ENCODE data around the gene ITPA. TPM values are rescaled to one million over a fixed set of nuclear protein-coding genes. Genes with fewer than 3 reads are reported as not detected.

ITPA gene
- total and polyA plus RNA-seq, 2 of the 13 experiments (the other 11 are each of a cell fraction or from before 2014, with no cell fraction given) = 60.1 to 103 TPM

GRCh38 chr20:3248167-3248992 lies 39.1 kb downstream of the ITPA start (continued):
- no peak for TF ChIP-seq CSRNP2 (CRISPR knock-in tag; conservative IDR thresholded peaks at IDR 0.05; ENCODE audit: low read depth)
- TF ChIP-seq ARNT2 (CRISPR knock-in tag; IDR thresholded peaks at IDR 0.05; ENCODE audit: low read depth) = peak; percentile 40; the same call in 1 of the 2 replicates
- TF ChIP-seq ZNF350 (CRISPR knock-in tag; IDR thresholded peaks at IDR 0.05; ENCODE audit: borderline replicate concordance, low read depth) = peak; percentile 29; the same call in 1 of the 2 replicates
- 0 out of 2 replicates have a peak, but pooled peaks have one; percentile 45 for TF ChIP-seq ZHX1 (CRISPR knock-in tag; IDR thresholded peaks at IDR 0.05; ENCODE audit: low read depth)
- TF ChIP-seq SAP130 (CRISPR knock-in tag; IDR thresholded peaks at IDR 0.05; ENCODE audit: low read depth) = 0 out of 2 replicates have a peak, but pooled peaks have one; percentile 27
- TF ChIP-seq ZFP36L1 (CRISPR knock-in tag; IDR thresholded peaks at IDR 0.05) = peak; percentile 58; the same call in 1 of the 2 replicates
- peak; percentile 45; the same call in 1 of the 2 replicates for TF ChIP-seq YEATS2 (CRISPR knock-in tag; IDR thresholded peaks at IDR 0.05; ENCODE audit: borderline replicate concordance)
- 0 out of 2 replicates have a peak, but pooled peaks have one; percentile 30 for TF ChIP-seq SRY (CRISPR knock-in tag; IDR thresholded peaks at IDR 0.05)
- TF ChIP-seq RFX1 (IDR thresholded peaks at IDR 0.05) = no peak
- no peak for TF ChIP-seq TCF12 (IDR thresholded peaks at IDR 0.05)
- TF ChIP-seq TCF12 (CRISPR knock-in tag; IDR thresholded peaks at IDR 0.05) = no peak
- peak; percentile 22; the same call in 1 of the 2 replicates for TF ChIP-seq ZNF205 (CRISPR knock-in tag; IDR thresholded peaks at IDR 0.05)
- TF ChIP-seq ATF5 (CRISPR knock-in tag; IDR thresholded peaks at IDR 0.05; ENCODE audit: low read depth) = no peak
- peak; percentile 60 for TF ChIP-seq ZNF883 (CRISPR knock-in tag; IDR thresholded peaks at IDR 0.05; ENCODE audit: not compliant biosample characterization)
- no peak for TF ChIP-seq TCF7 (IDR thresholded peaks at IDR 0.05; ENCODE audit: low read depth)
- TF ChIP-seq ZBTB39 (CRISPR knock-in tag; IDR thresholded peaks at IDR 0.05) = no peak
- no peak for TF ChIP-seq MAZ (IDR thresholded peaks at IDR 0.05; ENCODE audit: borderline replicate concordance, low read depth, low read length)
- TF ChIP-seq MAZ (CRISPR knock-in tag; IDR thresholded peaks at IDR 0.05; ENCODE audit: low read depth) = peak; percentile 60; the same call in 1 of the 2 replicates
- no peak for TF ChIP-seq ZNF660 (CRISPR knock-in tag; IDR thresholded peaks at IDR 0.05; ENCODE audit: borderline replicate concordance, low read depth)
- TF ChIP-seq ZBTB7A (CRISPR knock-in tag; IDR thresholded peaks at IDR 0.05) = peak; percentile 31; the same call in 1 of the 2 replicates
- TF ChIP-seq ZNF101 (CRISPR knock-in tag; IDR thresholded peaks at IDR 0.05; ENCODE audit: borderline replicate concordance, low read depth) = no peak
- 0 out of 4 replicates have a peak, but pooled peaks of 1 of the 2 experiments have one; percentile 1 for TF ChIP-seq NR2F1 (CRISPR knock-in tag; IDR thresholded peaks at IDR 0.05)

Data from HepG2 (cell line).